HG03066 (cell line): ENCODE data around the gene CDR2.
A peak's percentile ranks its signal among the peaks of the same experiment; 100 is the strongest.
"Not testable (repeated sequence)": the region's sequence is repeated elsewhere in the genome, so short reads cannot be mapped to it uniquely, and the experiment has no call there.

Source experiments
- ATAC-seq: cut with Tn5 transposase; IDR thresholded peaks from one replicate; pipeline ENCODE4 v1.9.1; 2021; ENCODE audit warnings: low read depth; ENCODE audit not compliant: unreplicated experiment

The CDR2 gene

DNA sequence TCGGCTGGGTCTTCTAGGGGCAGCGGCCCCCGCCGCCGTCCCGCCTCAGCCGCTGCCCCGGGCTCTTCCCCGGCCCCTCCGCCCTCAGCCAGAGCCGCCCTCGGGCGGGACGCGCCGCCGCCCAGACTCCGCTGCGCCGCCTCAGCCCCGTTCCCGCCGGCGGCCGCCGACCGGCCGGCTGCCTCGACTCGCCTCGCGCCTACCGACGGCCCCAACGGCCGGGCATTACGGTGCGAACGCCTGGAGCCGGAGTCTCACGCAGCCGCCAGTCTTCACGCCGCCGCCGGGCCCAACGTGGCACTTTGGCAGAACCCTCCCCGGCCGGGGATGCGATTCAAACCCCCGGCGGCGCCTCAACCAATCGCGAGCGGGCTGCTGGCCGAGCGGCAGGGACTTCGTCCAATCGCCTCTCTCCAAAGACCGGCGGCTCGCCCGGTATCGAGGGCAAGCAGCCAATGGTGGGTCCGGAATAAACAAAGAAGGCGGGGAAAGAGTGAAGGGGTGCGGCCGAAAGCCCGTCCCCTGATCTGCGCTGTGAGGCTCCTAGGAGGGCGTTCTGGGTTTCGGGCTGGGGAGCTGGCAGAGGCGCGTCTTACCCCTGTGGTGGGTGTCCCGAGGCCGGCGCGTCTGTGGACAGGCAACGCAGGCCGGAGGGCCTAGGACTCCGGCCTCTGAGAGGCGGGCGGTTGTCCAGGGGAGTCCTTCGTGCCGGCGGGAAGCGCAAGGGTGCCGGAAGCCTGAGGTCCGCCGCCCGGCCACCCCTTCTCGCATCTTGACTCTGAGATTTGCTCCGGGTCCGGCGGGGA lies at the start of gene CDR2:
Gene CDR2, minus strand, starts transcription at position 309 of the 806 bp plus-strand sequence. CDS start 310 bp downstream, outside the sequence.
- ATAC-seq = peak; percentile 96

DNA sequence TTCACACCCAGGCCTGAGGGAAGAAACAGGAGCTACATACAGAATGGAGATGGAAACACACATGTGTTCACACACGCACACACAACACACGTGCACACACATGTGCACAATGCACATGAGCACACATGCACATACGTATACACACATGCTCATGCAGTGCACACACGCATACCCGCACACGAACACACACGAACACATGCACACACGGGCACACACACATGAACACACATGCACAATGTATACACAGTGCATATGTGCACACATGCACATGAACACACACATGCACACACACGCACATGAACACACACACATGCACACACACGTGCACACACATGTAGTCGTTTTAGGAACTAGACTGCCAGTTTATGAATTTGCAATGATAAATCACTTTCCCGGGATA lies 49.3 kb upstream of the CDR2 start:
- ATAC-seq = no peak

DNA sequence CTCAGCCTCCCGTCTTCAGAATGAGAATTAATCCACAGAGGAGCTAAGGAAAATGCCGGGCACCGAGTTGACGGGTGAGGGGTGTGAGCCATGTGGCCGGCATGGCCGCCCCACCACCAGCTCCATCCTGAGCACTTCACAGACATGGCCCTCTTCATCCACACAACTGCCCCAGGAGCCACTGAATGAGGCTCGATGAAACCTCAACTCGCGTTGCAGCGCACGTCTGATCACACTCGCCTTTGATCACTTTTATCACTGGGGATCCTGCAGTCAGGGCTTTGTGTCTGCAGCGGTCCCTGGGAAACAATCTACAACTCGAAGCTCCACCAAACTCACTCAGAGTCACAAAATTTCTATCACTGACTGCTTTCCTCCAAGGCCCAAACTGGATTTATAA lies 46.7 kb upstream of the CDR2 start:
- no peak for ATAC-seq

DNA sequence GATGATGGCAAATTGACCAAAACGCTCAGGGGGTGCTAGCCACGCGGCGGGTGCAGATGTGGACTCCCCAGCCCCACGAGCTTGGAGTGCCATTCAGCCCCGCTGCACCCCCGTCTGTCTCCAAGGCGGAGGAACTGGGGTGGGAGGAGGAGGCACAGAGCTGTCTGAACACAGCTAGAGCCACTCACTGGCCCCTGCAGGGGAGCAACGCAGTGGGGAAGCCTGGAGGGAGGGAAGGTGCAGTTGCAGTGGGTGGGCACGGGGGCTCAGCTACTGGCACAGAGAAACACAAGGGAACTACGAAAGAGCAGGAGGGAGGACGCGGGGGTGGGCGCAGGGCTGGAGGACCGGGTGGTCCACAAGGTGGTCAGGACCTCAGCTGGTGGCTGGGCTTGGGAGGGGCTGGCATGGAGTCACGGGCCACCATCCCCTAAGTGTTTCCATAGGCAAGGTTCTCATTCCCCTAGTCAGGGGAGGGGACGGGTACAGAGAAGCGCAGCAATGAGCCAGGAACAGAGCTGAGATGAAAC lies 46.3 kb upstream of the CDR2 start:
- no peak for ATAC-seq

DNA sequence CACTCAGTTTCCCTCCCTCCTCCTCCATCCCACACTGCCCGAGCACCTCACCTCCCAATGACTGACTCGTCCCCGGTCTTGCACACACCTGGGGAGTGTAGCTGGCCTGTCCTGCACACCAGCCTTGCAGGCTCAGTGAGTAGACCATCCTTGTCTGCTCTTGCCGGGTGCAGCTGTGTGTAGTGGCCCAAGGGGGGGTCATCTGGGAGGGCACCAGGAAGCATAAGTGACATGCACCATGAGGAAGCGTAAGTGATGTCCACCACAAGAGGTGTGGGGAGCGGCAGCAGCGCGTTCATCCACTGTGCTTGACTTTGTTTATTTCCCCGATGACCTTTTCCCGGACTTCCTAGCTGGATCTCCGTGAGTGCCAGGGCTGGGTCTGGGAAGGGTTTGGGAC lies 45.5 kb upstream of the CDR2 start:
- no peak for ATAC-seq

DNA sequence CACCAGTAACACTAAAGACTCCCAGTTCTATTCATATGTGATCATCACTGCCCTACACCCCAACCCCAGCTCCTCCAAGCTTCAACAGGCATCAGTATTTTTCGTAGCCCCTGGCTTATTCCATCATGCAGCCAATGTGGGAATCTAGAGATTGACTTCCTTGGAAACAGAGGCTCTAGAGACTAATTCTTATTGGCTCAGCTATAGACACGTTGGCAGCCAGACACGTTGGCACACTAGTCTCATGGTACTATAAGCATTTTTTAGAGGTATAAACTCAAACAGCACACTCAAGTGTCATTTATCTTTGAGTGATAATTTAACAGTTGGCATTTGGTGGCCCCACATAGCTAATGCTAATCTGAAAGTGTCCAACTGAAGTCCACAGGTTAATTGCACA lies 44.4 kb upstream of the CDR2 start:
- ATAC-seq = no peak

DNA sequence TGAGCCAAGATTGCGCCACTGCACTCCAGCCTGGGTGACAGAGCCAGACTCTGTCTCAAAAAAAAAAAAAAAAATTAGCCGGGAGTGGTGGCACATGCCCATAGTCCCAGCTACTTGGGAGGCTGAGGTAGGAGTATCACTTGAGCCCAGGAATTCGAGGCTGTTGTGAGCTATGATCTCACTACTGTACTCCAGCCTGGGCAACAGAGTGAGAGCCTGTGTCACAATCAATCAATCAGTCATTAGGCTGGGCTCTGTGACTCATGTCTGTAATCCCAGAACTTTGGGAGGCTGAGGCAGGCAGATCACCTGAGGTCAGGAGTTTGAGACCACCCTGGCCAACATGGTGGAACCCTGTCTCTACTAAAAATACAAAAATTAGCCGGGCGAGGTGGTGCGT lies 43.4 kb upstream of the CDR2 start:
- not testable (repeated sequence) for ATAC-seq

DNA sequence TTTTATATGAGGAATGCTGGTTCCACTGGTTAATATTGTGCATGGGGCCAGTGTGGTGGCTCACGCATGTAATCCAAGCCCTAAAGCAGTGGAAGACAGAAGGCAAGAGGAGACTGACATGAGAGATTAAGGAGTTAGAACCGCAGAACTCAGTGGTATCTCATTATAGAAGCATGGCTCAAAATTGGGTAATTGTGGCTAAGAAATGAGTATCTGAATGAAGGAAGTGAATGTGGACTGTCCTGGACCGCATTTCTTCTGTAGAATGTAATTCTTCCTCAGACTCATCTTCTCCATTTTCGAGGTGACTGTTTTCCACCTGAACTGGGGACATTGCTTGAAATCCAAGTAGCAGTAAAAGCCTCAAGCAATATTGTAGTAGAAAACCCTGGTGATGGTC lies 42.6 kb upstream of the CDR2 start:
- ATAC-seq = no peak

DNA sequence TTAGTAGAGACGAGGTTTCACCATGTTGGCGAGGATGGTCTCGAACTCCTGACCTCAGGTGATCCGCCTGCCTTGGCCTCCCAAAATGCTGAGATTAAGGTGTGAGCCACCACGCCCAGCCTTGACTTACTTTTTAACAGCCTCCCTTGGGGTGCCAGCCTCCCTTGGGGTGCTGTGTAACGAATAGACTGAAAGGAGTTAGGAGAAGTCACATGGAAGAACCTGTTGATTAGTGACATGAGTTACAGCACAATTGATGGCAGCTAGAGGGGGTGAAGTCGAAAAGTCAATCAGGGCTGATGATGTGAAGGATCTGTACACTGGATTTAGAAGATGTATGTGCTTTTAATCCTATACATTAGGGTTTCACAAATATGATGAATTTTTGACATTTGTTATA lies 39.4 kb upstream of the CDR2 start:
- ATAC-seq = no peak

DNA sequence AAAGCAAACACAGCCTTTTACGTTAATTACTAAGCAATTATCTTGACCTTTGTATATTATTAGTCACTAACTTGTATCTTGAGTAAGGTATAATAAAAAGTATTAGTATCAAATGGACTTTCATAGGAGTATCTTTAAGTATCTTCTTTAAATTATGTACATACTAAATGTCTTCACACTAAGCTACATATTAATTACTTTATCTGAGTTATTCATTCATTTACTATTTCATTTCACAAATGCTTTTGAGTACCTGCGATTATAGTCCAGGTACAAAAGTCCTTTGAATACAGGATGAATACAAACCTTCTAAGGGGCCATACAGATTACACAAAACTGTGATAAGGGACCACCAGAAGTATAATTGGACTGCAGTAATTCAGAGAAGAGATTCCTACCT lies 33.1 kb upstream of the CDR2 start:
- no peak for ATAC-seq

DNA sequence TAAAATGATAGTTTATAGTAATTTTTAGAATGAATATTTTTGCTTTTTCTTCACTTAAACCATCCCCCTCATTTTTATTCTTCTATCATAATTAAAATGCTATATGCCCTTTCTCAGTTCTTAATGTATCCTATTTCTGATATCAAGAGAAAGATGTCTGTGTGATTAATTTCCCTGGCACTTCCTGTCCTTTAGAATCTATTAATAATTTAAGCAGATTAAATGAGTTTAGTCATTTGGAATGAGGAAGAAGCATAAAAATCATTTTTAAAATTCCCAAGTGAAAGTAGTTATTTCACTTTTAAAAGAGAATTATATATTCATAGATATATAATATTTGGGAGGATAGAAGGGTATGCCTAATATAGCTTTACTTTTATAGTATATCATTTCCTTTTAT lies 27.8 kb upstream of the CDR2 start:
- ATAC-seq = no peak

DNA sequence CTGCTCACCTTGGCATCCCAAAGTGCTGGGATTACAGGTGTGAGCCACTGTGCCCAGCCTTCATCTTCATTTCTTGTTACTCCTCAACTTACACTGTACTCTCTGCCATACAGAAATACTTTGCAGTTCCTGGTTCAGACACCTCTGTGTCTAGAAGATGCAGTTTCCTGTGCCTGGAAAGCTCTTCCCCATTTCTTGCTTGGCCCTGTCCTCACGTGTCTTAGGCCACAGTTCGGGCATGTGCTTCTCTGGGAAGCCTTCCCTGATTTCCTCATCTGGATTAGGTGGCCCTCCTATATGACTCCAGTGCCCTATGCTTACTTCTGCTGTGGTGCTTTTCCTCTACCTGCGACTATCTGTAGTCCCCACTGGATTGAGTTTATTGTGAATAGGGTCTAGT lies 26.5 kb upstream of the CDR2 start:
- ATAC-seq = no peak

DNA sequence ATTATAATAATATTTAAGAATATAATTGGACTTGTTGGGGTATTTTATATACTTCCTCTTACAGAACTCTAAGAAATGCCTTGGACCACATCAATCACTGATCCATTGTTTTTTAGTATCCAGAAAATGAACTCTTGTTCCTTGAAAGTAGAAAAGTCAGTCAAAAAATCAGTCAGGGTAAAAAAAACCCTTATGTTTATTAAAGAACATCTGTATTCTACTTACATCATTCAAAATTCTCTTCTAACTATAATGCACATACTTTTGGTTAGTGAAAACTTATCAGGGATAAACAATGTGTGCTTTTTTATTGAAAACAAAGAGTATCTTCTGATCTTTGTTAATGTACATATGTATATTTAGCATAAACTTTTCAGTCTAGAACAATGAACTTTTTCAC lies 23.5 kb upstream of the CDR2 start:
- ATAC-seq = no peak

DNA sequence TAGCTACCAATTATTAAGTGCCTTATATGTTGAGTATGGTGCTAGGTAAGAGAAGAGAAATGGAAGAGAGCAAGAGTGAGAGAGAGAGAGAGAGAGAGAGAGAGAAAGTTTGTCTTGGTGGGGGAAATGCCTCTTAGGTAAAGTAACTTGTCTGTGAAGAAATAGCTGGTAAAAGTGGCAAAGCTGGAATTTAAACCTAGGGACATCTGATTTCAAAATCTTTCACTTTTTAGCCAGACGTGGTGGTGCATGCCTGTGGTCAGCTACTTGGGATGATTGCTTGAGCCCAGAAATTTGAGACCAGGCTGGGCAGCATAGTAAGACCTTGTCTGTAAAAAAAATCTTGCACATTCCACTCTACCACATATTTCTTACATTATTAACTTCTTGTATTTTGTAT lies 23.0 kb upstream of the CDR2 start:
- no peak for ATAC-seq

DNA sequence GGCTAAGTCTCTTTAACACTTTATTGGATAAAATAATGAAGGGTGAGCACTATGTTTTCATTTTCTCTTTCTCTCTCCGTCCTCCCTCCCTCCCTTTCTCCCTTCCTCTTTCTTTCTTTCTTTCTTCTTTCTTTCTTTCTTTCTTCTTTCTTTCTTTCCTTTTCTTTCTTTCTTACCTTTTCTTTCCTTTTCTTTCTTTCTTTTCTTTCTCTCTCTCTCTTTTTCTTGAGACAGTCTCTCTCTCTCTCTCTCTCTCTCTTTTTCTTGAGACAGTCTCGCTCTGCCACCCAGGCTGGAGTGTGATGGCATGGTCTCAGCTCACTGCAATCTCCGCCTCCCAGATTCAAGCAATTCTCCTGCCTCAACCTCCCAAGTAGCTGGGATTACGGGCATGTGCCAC lies 21.5 kb upstream of the CDR2 start:
- ATAC-seq = no peak

DNA sequence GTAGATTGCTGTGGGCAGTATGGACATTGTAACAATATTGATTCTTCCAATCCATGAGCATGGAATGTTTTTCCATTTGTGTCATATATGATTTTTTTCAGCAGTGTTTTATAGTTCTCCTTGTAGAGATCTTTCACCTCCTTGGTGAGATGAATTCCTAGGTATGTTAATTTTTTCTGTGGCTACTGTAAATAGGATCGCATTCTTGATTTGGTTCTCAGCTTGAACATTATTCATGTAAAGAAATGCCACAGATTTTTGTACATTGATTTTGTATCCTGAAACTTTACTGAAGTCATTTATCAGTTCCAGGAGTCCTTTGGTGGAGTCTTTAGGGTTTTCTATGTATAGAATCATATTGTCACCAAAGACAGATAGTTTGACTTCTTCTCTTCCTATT lies 19.7 kb upstream of the CDR2 start:
- ATAC-seq = no peak

DNA sequence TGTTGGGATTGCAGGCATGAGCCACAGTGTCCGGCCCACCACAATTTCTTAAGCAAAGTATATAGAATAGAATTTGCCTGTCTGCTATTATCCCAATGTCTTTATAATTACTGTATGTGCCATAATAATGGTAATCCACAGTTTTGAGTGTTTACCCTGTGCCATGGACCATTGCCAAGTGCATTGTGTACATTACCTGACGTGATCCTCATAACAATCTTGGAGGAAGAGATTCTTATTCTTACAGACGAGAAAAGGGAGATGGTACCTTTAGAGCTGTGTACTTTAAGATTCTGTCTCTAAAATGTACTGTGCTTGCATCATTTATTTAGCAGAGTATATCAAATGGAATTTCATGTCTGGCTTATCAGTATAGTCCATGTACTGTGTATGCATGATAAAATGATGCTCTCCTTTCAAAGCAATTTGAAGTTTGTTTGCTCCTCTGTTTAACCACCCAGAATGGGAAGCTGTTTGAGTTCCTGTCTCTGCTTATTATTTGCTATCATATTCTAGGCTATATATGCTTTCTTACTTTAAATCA lies 13.8 kb upstream of the CDR2 start:
- ATAC-seq = no peak

DNA sequence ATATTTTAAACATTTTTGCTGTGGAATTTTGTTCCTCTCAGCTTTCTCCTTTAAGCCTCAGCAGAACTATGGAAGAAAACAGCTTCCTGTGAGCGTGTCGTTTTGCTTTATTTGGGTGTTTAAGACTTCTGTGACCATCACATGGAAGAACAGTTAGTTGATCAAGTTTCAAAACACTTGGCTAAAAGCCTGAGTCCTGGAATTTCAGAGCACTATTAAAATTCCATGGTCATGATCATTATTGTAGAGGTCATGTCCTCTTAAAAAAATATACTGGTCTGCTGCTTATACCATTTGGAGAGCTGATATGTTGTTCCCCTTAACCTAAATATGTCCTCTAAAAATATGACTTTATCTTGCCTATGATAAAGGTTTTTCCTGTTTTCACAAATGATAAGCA lies 12.6 kb upstream of the CDR2 start:
- no peak for ATAC-seq

DNA sequence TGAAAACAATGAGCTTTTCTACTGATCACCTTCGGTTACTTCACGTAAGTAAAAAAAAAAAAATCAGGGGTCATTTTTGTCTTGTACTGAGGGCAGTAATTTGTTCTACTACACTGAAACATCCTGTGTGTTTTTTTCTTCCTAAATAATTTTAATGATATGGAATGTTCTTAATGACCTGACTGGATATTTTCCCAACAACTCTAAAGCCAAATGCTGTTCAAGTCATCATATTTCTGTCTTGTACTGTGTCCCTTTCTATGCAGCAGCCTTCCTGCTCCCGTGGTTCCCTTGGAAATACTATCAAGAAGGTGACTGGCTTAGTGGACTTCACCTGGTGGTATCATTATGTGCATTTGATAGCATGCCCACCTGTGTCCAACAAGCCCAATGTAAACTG lies 10.8 kb upstream of the CDR2 start:
- no peak for ATAC-seq

DNA sequence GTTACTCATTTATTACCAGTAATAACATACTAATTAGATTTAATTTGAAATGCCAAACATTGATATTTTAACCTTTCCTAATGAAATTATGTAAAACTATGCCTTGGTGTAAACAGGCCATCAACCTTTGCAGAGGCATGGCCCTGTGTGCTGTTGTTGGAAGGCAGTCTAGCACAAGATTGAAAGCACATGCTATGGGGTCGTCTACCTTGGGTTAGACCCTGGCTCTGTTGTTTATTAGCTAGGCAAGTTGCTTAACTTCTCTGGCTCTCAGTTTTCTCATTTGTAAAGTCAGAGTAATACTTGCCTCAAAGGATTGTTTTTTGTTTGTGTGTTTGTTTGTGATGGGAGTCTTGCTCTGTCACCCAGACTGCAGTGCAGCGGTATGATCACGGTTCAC lies 9.4 kb upstream of the CDR2 start:
- ATAC-seq = no peak

DNA sequence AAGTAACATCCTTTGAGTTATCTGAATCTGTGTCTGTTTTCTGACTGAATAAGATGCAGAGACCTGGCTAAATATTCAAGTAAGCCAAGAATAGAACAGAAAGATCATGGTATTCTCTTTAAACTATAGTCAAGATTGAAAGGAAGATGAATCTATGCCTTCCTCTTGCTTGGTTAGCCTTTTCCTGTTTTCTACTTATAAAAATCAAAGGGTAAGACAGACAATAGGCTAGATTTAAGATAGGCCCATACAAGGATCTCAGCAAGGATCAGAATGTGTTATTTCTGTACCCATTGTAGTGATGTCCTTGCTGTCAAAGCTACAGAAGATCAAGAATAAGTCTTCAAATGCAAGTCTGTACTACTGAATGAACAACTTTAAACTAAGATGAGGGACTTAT lies 7.0 kb upstream of the CDR2 start:
- ATAC-seq = no peak

DNA sequence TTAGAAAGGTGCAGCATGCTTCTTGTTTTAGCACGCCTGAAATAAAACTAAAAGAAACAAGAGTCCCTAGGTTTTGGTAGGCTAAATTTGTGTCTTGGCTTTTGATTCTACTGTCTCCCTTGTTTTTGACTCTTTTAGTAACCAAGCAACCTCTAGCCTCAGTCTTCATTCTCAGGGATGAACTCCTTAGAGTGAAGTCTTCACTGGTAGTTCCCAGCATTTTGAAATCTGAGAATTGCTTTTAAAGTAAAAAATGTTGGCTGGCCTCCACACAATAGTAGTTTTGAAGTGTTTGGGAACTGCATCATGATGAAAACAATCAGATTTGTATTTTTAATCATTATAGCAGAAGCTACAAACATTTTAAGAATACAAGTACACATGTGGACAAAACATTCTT lies 6.1 kb upstream of the CDR2 start:
- no peak for ATAC-seq
